ENCODE data around the gene AFM. TPM values are rescaled to one million over a fixed set of nuclear protein-coding genes. Genes with fewer than 3 reads are reported as not detected.

Gene AFM, protein sequence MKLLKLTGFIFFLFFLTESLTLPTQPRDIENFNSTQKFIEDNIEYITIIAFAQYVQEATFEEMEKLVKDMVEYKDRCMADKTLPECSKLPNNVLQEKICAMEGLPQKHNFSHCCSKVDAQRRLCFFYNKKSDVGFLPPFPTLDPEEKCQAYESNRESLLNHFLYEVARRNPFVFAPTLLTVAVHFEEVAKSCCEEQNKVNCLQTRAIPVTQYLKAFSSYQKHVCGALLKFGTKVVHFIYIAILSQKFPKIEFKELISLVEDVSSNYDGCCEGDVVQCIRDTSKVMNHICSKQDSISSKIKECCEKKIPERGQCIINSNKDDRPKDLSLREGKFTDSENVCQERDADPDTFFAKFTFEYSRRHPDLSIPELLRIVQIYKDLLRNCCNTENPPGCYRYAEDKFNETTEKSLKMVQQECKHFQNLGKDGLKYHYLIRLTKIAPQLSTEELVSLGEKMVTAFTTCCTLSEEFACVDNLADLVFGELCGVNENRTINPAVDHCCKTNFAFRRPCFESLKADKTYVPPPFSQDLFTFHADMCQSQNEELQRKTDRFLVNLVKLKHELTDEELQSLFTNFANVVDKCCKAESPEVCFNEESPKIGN
- not detected for total RNA-seq
- not detected for polyA plus RNA-seq
- long read RNA-seq, donor 1, result 0 reads
- long read RNA-seq, donor 2, result 0 reads

- Histone ChIP-seq H3K36me3 (ENCODE audit: insufficient read depth in 1 of 2, low read depth in 1 of 2) (no peaks in the 10 kb centered on the region), H3K27me3 (ENCODE audit: insufficient read depth in 3 of 3, low read length in 2 of 3) (no peaks in the 10 kb centered on the region), H3K4me3 (no peak within 1 kb of the TSS), H3K9me3 (no peaks in the 10 kb centered on the region), H3K27ac (no peak within 1 kb of the TSS), H3K4me1 (no peaks in the 10 kb centered on the region)
- WGBS, 3 donors, result 47 to 50% (median 50%) methylated on average over 2 of the region's 2 CpGs
- intact Hi-C loops (cut with DNase I), result no loop called here
- ATAC-seq, result no peak
- no peak for DNase-seq
- TF ChIP-seq, protein P1, sequence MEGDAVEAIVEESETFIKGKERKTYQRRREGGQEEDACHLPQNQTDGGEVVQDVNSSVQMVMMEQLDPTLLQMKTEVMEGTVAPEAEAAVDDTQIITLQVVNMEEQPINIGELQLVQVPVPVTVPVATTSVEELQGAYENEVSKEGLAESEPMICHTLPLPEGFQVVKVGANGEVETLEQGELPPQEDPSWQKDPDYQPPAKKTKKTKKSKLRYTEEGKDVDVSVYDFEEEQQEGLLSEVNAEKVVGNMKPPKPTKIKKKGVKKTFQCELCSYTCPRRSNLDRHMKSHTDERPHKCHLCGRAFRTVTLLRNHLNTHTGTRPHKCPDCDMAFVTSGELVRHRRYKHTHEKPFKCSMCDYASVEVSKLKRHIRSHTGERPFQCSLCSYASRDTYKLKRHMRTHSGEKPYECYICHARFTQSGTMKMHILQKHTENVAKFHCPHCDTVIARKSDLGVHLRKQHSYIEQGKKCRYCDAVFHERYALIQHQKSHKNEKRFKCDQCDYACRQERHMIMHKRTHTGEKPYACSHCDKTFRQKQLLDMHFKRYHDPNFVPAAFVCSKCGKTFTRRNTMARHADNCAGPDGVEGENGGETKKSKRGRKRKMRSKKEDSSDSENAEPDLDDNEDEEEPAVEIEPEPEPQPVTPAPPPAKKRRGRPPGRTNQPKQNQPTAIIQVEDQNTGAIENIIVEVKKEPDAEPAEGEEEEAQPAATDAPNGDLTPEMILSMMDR (IDR thresholded peaks at IDR 0.05), result no peak
Measured at GRCh38 chr4:73481358-73481757, at the start of gene AFM. AFM (plus strand) TSS chr4:73481745; CDS start chr4:73481776, 31 bp downstream.

DNA sequence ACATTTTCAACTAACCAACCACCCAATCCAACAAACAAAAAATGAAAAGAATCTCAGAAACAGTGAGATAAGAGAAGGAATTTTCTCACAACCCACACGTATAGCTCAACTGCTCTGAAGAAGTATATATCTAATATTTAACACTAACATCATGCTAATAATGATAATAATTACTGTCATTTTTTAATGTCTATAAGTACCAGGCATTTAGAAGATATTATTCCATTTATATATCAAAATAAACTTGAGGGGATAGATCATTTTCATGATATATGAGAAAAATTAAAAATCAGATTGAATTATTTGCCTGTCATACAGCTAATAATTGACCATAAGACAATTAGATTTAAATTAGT is 49.8 kb upstream of the AFM start:
- DNase-seq (no peak), ATAC-seq (no peak)
- Histone ChIP-seq H3K36me3 (ENCODE audit: insufficient read depth in 1 of 2, low read depth in 1 of 2) (no peaks in the 10 kb centered on the region), H3K4me1 (no peaks in the 10 kb centered on the region), H3K27me3 (ENCODE audit: insufficient read depth in 3 of 3, low read length in 2 of 3) (no peaks in the 10 kb centered on the region), H3K4me3 (no peak overlapping the region), H3K27ac (no peak overlapping the region), H3K9me3 (no peaks in the 10 kb centered on the region)
- intact Hi-C loops (cut with DNase I), result no loop called here
- WGBS, 3 donors, result 59 to 83% (median 79%) methylated on average over 1 of the region's 1 CpG
- TF ChIP-seq, protein P1 (IDR thresholded peaks at IDR 0.05), result no peak

- Histone ChIP-seq H3K27ac (no peak overlapping the region), H3K9me3 (no peaks in the 10 kb centered on the region), H3K27me3 (ENCODE audit: insufficient read depth in 3 of 3, low read length in 2 of 3) (no peaks in the 10 kb centered on the region), H3K36me3 (ENCODE audit: insufficient read depth in 1 of 2, low read depth in 1 of 2) (no peaks in the 10 kb centered on the region), H3K4me1 (no peaks in the 10 kb centered on the region), H3K4me3 (no peak overlapping the region)
- intact Hi-C loops (cut with DNase I), result no loop called here
- ATAC-seq, result no peak
- DNase-seq, result no peak
- 71 to 83% (median 80%) methylated on average over 5 of the region's 5 CpGs for WGBS, 3 donors
- TF ChIP-seq, protein P1 (IDR thresholded peaks at IDR 0.05), result no peak
Measured at GRCh38 chr4:73432169-73433000, 49.2 kb upstream of the AFM start.

GRCh38 chr4:73433140-73433539 is 48.4 kb upstream of the AFM start:
- ATAC-seq (no peak), DNase-seq (no peak)
- H3K9me3 ChIP-seq, result no peaks in the 10 kb centered on the region
- intact Hi-C loops (cut with DNase I), result no loop called here
- H3K27me3 ChIP-seq (ENCODE audit: insufficient read depth in 3 of 3, low read length in 2 of 3), result no peaks in the 10 kb centered on the region
- H3K27ac ChIP-seq, result no peak overlapping the region
- H3K4me1 ChIP-seq, result no peaks in the 10 kb centered on the region
- TF ChIP-seq, protein P1 (IDR thresholded peaks at IDR 0.05), result no peak
- no peak overlapping the region for H3K4me3 ChIP-seq
- WGBS, 3 donors, result 83 to 87% (median 86%) methylated on average over 2 of the region's 2 CpGs
- no peaks in the 10 kb centered on the region for H3K36me3 ChIP-seq (ENCODE audit: insufficient read depth in 1 of 2, low read depth in 1 of 2)

All from psoas muscle (tissue), 8 donors.